Ureter (tissue), 1 donor: Measurements from ENCODE around the gene NUDT17. TPM values are rescaled to one million over a fixed set of nuclear protein-coding genes. Genes with fewer than 3 reads are reported as not detected.
"Not testable (repeated sequence)": the region's sequence is repeated elsewhere in the genome, so short reads cannot be mapped to it uniquely, and the experiment has no call there.

Experiments used
- DNase-seq: peaks from one replicate; pipeline ENCODE4 v3.0.0-alpha.2; 2020; ENCODE audit warnings: low spot score
- total RNA-seq: library from RNA; stranded (reverse); gene quantifications from one replicate; pipeline ENCODE4 v1.2.4, GENCODE V29; 2023
- donor health status: DM: yes; HTN: yes; CAD: no.

The NUDT17 gene, protein sequence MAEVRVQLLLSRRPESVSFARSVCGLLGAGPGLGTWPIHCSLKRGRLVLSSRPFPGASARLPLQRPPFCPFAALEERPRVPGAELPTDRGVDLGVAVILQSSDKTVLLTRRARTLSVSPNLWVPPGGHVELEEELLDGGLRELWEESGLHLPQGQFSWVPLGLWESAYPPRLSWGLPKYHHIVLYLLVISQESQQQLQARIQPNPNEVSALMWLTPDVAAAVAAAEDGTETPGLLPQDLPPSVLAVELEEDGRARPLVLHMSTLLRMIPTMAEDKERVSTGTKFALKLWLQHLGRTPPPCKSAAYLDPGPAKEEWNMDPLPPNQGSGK
- total RNA-seq: 6.7 TPM

GRCh38 chr1:145845514-145846161 lies at the start of gene NUDT17:
NUDT17 (plus strand) TSS chr1:145845630; CDS start chr1:145845641, 11 bp downstream.
- DNase-seq: peak; percentile 81

- DNase-seq: no peak
Observed at GRCh38 chr1:145796753-145797152, 48.7 kb upstream of the NUDT17 start.

GRCh38 chr1:145799806-145800205 lies 45.6 kb upstream of the NUDT17 start:
- no peak for DNase-seq

- no peak for DNase-seq
Observed at GRCh38 chr1:145804235-145805045, 41.0 kb upstream of the NUDT17 start.

DNA sequence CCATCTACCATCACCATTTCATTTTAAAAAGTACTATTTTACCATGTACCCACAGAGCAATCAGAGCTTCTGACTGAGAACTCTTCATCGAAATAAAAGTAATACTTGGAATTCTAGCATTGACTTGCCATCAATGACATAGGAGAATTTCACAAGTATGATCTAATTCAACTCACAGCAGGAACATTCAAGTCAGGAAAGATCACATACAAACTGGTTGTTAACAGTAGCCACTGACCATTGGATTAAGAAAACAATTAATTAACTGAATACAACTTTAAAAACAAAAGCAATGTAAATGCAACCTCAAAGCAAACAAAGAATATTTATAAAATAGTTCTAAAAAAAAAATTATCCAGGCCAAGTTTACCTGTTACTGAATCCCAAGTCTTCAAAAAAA lies 40.4 kb upstream of the NUDT17 start:
- DNase-seq: no peak

DNA sequence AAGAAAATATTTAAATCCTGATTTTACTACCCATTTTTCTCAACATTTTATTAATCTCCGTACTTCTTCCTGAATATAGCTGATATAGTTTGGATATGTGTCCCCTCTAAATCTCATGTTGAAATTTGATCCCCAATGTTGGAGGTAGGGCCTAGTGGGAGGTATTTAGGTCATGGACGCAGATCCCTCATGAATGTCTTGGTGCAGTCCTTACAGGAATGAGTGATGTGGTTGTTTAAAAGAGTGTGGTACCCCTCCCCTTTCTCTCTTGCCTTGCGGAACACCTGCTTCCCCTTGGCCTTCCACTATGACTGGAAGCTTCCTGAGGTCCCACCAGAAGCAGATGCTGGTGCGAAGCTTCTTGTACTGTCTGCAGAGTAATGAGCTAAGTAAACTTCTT lies 39.0 kb upstream of the NUDT17 start:
- no peak for DNase-seq

GRCh38 chr1:145806844-145807243 lies 38.6 kb upstream of the NUDT17 start:
- no peak for DNase-seq

- DNase-seq: not testable (repeated sequence)
Observed at GRCh38 chr1:145812977-145813810, 32.2 kb upstream of the NUDT17 start.

- not testable (repeated sequence) for DNase-seq
Observed at GRCh38 chr1:145818095-145818494, 27.3 kb upstream of the NUDT17 start.

- DNase-seq: not testable (repeated sequence)
Observed at GRCh38 chr1:145822779-145823331, 22.6 kb upstream of the NUDT17 start.

DNA sequence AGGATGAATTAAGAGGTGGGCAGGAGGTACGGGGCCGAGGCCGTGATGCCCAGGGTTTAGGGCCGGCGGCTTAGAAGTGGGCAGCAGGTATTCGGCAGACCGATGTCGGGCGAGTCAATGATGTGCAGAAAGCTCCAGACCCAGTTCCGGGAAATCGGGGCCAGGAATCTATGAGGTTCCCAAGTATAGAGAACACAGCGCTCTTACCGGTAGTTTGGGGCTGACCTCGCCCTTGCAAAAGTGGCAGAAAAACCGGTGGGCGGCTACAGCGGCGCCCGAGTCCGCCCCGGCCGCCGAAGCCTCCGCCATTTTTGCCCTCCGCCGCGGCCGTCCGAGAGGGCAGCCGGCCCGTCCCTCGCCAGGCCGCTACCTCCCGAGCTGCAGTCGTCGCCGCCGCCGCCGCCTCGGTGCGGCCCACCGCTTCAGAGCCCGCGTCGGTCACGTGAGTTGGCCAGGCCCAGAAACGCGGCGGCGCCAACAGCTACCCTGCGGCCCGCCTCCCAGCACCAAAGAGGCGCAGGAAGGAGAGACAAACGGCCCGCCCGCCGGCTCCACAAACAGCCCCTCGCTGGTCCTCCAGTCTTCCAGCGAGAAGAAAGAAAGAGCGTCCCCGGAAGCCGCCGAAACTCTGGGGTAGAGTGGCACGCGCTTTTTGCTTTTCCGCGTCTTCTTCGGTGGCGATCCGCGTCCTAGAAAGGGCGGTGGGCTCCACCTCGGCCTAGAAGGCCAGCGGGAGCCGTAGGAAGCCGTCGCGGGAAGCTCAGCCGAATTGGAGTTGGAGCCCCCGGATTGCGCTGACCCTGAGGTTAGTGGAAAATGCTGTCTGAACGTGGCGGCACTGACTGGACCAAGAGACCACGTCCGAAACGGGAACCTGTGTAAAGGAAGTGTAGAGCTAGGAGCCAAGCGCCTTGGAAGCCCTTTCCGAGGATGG lies 21.6 kb upstream of the NUDT17 start, which contains the start of the genes POLR3C and RNF115:
TSS of gene POLR3C (plus strand) at position 636 of the 934 bp plus-strand sequence. CDS start 1,577 bp downstream, outside the sequence.
TSS of gene RNF115 (minus strand) at position 531 of the 934 bp plus-strand sequence. CDS start at position 309, 222 bp downstream.
- peak; percentile 90 for DNase-seq

DNA sequence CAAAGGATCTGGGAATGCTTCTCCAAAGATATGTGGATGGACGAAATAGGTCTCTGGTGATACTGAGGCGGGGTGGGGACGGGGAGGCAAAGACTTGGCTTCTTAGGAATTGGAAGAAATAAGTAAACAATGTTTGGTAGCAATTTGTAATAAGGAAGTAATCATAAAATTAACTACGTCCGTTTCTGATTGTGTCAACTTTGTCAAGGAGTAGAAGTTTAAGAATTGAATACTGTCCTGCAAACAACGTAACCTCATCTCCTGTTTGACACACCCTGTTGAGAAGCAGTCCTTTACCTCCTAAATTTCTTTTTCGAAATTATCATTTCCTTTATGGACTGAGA lies 21.0 kb upstream of the NUDT17 start:
- DNase-seq: no peak

- DNase-seq: no peak
Observed at GRCh38 chr1:145826030-145826429, 19.4 kb upstream of the NUDT17 start.

DNA sequence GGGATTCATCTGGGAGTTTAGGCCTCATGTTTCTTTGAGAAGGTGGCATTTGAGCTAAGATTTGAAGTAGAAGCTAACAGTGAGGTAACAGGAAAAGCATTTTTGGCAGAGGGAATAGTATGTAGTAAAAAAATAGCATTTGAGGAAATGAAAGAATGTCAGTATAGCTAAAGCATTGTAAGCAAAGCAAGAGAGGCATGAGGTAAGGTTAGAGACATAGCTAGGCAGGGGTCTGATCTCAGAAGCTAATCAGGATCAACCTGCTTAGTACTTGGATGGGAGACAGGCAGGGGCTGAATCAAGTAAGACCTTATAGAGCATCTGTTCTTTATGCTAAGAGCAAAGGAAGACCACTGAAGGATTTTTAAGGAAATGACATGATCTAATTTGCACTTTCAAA lies 17.5 kb upstream of the NUDT17 start:
- DNase-seq: no peak

- DNase-seq: no peak
Observed at GRCh38 chr1:145828367-145829026, 16.9 kb upstream of the NUDT17 start.

DNA sequence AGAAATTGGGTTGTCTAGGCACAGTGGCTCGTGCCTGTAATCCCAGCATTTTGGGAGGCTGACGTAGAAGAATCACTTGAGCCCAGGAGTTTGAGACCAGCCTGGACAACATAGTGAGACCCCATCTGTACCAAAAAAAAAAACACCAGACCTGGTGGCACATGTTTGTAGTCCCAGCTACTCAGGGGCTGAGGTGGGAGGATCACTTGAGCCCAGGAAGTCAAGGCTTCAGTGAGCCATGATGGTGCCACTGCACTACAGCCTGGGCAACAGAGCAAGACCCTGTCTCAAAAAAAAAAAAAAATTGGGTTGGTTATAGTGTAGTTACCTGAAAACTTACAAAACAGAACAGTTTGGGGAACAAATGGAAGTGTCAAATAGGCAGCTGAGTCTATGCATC lies 14.6 kb upstream of the NUDT17 start:
- not testable (repeated sequence) for DNase-seq

DNA sequence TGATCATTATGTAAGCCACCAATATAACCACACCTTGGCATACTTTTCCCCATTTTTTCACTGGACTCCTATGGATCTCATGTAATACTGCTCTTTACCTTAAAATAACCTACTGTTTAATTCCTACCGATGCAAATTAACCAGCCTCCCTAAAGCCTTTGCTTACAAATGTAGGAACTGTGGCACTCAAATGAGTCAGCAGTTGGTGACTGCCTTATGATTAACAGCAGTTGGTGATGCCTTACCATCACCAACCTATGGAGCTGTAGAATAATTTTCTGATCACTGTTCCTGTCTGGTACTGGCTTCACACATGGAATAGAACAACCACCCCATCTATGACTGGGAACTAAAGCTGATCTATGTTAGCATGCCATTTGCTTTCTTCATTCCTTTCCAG lies 7.8 kb upstream of the NUDT17 start:
- DNase-seq: no peak

DNA sequence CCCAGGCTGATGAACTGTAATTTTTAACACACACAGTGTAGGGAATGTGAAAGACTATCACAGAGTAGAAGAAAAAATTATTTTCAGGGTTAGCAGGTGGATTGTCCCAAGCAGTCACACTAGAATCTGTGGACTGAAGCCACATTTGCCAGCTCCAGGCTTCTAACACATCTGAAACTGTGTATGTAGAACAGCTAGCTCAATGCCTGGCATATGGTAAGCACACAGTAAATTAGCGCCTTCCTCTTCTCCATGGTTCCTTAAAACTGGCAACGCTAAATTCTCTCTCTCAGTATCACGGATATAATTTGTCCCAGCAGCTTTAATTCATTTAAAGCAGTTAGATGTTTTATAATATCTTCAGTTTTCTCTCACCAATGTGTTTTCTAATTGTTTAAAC lies 2.4 kb upstream of the NUDT17 start:
- DNase-seq: no peak

GRCh38 chr1:145845144-145845513 lies 301 bp upstream of the NUDT17 start:
- DNase-seq: no peak
